Ishikawa (cell line): Measurements from ENCODE around the gene NDUFAF4.

Source experiments
- CEBPB ChIP-seq: IDR thresholded peaks from 2 replicates; pipeline ENCODE4 v1.6.1; 2012
- CREB1 ChIP-seq: IDR thresholded peaks from 2 replicates; pipeline ENCODE4 v1.6.1; 2012; ENCODE audit warnings: low read depth
- EGR1 ChIP-seq: IDR thresholded peaks from 2 replicates; pipeline ENCODE4 v1.6.1; 2012
- EP300 ChIP-seq: IDR thresholded peaks from 2 replicates; pipeline ENCODE4 v1.6.1; 2012; ENCODE audit warnings: borderline replicate concordance
- FOXM1 ChIP-seq: IDR thresholded peaks from 2 replicates; pipeline ENCODE4 v1.6.1; 2012; ENCODE audit warnings: low read depth, borderline replicate concordance
- MAX ChIP-seq: IDR thresholded peaks from 2 replicates; pipeline ENCODE4 v1.6.1; 2012
- RAD21 ChIP-seq: IDR thresholded peaks from 2 replicates; pipeline ENCODE4 v1.6.1; 2012; ENCODE audit warnings: low read depth
- REST ChIP-seq: IDR thresholded peaks from 2 replicates; pipeline ENCODE4 v1.6.1; 2012; ENCODE audit warnings: low read depth, mild to moderate bottlenecking
- TAF1 ChIP-seq: IDR thresholded peaks from 2 replicates; pipeline ENCODE4 v1.6.1; 2012; ENCODE audit warnings: low read depth, mild to moderate bottlenecking
- TCF12 ChIP-seq: IDR thresholded peaks from 2 replicates; pipeline ENCODE4 v1.6.1; 2012; ENCODE audit warnings: low read depth
- TEAD4 ChIP-seq: IDR thresholded peaks from 2 replicates; pipeline ENCODE4 v1.6.1; 2012
- YY1 ChIP-seq: IDR thresholded peaks from 2 replicates; pipeline ENCODE4 v1.6.1; 2012; ENCODE audit warnings: low read depth
- ZBTB7A ChIP-seq: IDR thresholded peaks from 2 replicates; pipeline ENCODE4 v1.6.1; 2012; ENCODE audit warnings: low read depth
- TF ChIP-seq, protein P1 (sequence below): IDR thresholded peaks from 2 replicates; pipeline ENCODE4 v1.6.1; 2012

- TF ChIP-seq TEAD4 (no peak), FOXM1 (no peak), YY1 (no peak), MAX (no peak), REST (no peak), TAF1 (no peak), ZBTB7A (no peak), EGR1 (no peak), RAD21 (no peak), CEBPB (no peak), EP300 (no peak), TCF12 (no peak), CREB1 (no peak)
- TF ChIP-seq, protein P1, sequence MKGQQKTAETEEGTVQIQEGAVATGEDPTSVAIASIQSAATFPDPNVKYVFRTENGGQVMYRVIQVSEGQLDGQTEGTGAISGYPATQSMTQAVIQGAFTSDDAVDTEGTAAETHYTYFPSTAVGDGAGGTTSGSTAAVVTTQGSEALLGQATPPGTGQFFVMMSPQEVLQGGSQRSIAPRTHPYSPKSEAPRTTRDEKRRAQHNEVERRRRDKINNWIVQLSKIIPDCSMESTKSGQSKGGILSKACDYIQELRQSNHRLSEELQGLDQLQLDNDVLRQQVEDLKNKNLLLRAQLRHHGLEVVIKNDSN = no peak
These were observed 49.4 kb upstream of the NDUFAF4 start for GRCh38 chr6:96947055-96947454.
